IMR-90 (cell line): ENCODE data around the gene AGBL1. TPM values are rescaled to one million over a fixed set of nuclear protein-coding genes. Genes with fewer than 3 reads are reported as not detected.

Source experiments
- ATAC-seq: fragments of 200-7000 bp; cut with Tn5 transposase; 2 replicates; pipeline ENCODE4 v1.9.1; 2020; ENCODE audit warnings: low read depth, mild to moderate bottlenecking, moderate library complexity
- BruUV-seq: library from RNA; stranded (reverse); fragments of 400-500 nt; replicated peaks from 2 replicates; lab custom pipeline; 2021; lab: Mats Ljungman, UMichigan
- CTCF ChIA-PET: fragments of 300-600 bp; formaldehyde crosslinking; extraction: SDS; loops from one replicate; lab custom pipeline; 2021; ENCODE audit warnings: antibody characterized with exemption; lab: Yijun Ruan, JAX
- POLR2A ChIA-PET: fragments of 300-600 bp; sonication (Branson Sonifier 250); formaldehyde crosslinking; loops from one replicate; lab custom pipeline; 2022; ENCODE audit warnings: antibody characterized with exemption; ENCODE audit not compliant: unreplicated experiment; lab: Charles Lee
- DNase-seq: peaks from one replicate; pipeline ENCODE4 v3.0.0; 2013
- H2AFZ ChIP-seq: replicated peaks from 2 replicates; pipeline ENCODE3; 2013; ENCODE audit warnings: low read length, mild to moderate bottlenecking; ENCODE audit not compliant: poor library complexity
- H2AK5ac ChIP-seq: 2 replicates; pipeline ENCODE4 v1.6.1; 2013; ENCODE audit warnings: low read depth, low read length, inconsistent platforms
- H2AK9ac ChIP-seq: replicated peaks from 2 replicates; pipeline ENCODE3; 2013; ENCODE audit warnings: mild to moderate bottlenecking, low read depth, low read length, moderate library complexity; ENCODE audit not compliant: poor library complexity
- H2BK120ac ChIP-seq: 2 replicates; pipeline ENCODE4 v1.6.1; 2013; ENCODE audit warnings: low read depth, low read length, inconsistent platforms
- H2BK15ac ChIP-seq: 3 replicates; pipeline ENCODE4 v1.6.1; 2013; ENCODE audit warnings: low read depth, low read length, inconsistent platforms
- H2BK20ac ChIP-seq: 2 replicates; pipeline ENCODE4 v1.6.1; 2013; ENCODE audit warnings: low read depth, mild to moderate bottlenecking, inconsistent platforms, low read length, moderate library complexity
- H2BK5ac ChIP-seq: 2 replicates; pipeline ENCODE4 v1.6.1; 2013; ENCODE audit warnings: mild to moderate bottlenecking, low read depth, low read length, inconsistent platforms; ENCODE audit not compliant: poor library complexity, severe bottlenecking
- H3K14ac ChIP-seq: replicated peaks from 2 replicates; pipeline ENCODE4 v1.6.1; 2013; ENCODE audit warnings: low read depth, low read length, inconsistent platforms
- H3K18ac ChIP-seq: 2 replicates; pipeline ENCODE4 v1.6.1; 2013; ENCODE audit warnings: low read depth, low read length, control low read depth
- H3K23ac ChIP-seq: 2 replicates; pipeline ENCODE4 v1.6.1; 2013; ENCODE audit warnings: low read depth, low read length, inconsistent platforms
- H3K27ac ChIP-seq: 2 replicates; pipeline ENCODE4 v1.5.1; 2013; ENCODE audit warnings: mild to moderate bottlenecking, control low read depth, low read length; ENCODE audit not compliant: insufficient read depth
- H3K27me3 ChIP-seq: 2 replicates; pipeline ENCODE4 v1.6.1; 2013; ENCODE audit warnings: low read length; ENCODE audit not compliant: control insufficient read depth, insufficient read depth
- H3K36me3 ChIP-seq: 2 replicates; pipeline ENCODE4 v1.6.1; 2013; ENCODE audit warnings: low read length, mixed read lengths; ENCODE audit not compliant: control insufficient read depth, insufficient read depth
- H3K4ac ChIP-seq: 2 replicates; pipeline ENCODE4 v1.6.1; 2013; ENCODE audit warnings: low read depth, low read length, inconsistent platforms
- H3K4me1 ChIP-seq: 2 replicates; pipeline ENCODE4 v1.6.1; 2013; ENCODE audit warnings: low read length, mixed read lengths; ENCODE audit not compliant: control insufficient read depth, insufficient read depth
- H3K4me2 ChIP-seq: 2 replicates; pipeline ENCODE4 v1.6.1; 2013; ENCODE audit warnings: low read depth, mild to moderate bottlenecking, control low read depth, low read length, moderate library complexity
- H3K4me3 ChIP-seq: 2 replicates; pipeline ENCODE4 v1.5.1; 2013; ENCODE audit warnings: low read depth, mild to moderate bottlenecking, control low read depth, low read length, moderate library complexity; ENCODE audit not compliant: insufficient read depth
- H3K56ac ChIP-seq: 2 replicates; pipeline ENCODE4 v1.6.1; 2013; ENCODE audit warnings: low read length, inconsistent platforms; ENCODE audit not compliant: insufficient read depth; ENCODE audit errors: extremely low read depth
- H3K79me1 ChIP-seq, 2 experiments: 2 replicates each; pipeline ENCODE4 v1.6.1; 2013; ENCODE audit warnings: low read length in 2 of 2, inconsistent platforms in 1 of 2, low read depth in 1 of 2
- H3K9ac ChIP-seq: 2 replicates; pipeline ENCODE4 v1.6.1; 2013; ENCODE audit warnings: low read depth, low read length, control low read depth
- H3K9me1 ChIP-seq: 2 replicates; pipeline ENCODE4 v1.6.1; 2013; ENCODE audit warnings: low read length, inconsistent platforms; ENCODE audit not compliant: insufficient read depth
- H3K9me3 ChIP-seq: 2 replicates; pipeline ENCODE4 v1.6.1; 2013; ENCODE audit warnings: low read length; ENCODE audit not compliant: control insufficient read depth, insufficient read depth
- H4K20me1 ChIP-seq: 2 replicates; pipeline ENCODE4 v1.6.1; 2013; ENCODE audit warnings: low read length, inconsistent platforms; ENCODE audit not compliant: insufficient read depth
- H4K5ac ChIP-seq: 2 replicates; pipeline ENCODE4 v1.6.1; 2013; ENCODE audit warnings: mild to moderate bottlenecking, low read depth, low read length, control low read depth
- H4K8ac ChIP-seq, 2 experiments: 2 replicates each; pipeline ENCODE4 v1.6.1; 2013; ENCODE audit warnings: low read depth in 2 of 2, low read length in 2 of 2, control low read depth in 1 of 2, inconsistent platforms in 1 of 2
- H4K91ac ChIP-seq: 2 replicates; pipeline ENCODE4 v1.6.1; 2013; ENCODE audit warnings: low read depth, low read length, inconsistent platforms; ENCODE audit not compliant: insufficient read depth
- BHLHE40 ChIP-seq: fragments of 150-350 bp; IDR thresholded peaks from 2 replicates; pipeline ENCODE4 v1.6.1; 2016; ENCODE audit warnings: mild to moderate bottlenecking, low read depth, low read length
- CEBPB ChIP-seq: IDR thresholded peaks from 2 replicates; pipeline ENCODE4 v1.6.1; 2012; ENCODE audit warnings: low read depth, low read length, improper control_type of control experiment
- CHD1 ChIP-seq: IDR thresholded peaks from 2 replicates; pipeline ENCODE4 v1.6.1; 2012; ENCODE audit warnings: low read depth, low read length, improper control_type of control experiment
- CTCF ChIP-seq: conservative IDR thresholded peaks from 2 replicates; pipeline ENCODE4 v1.5.1; 2012; ENCODE audit warnings: mild to moderate bottlenecking, low read depth, low read length, improper control_type of control experiment
- ELK1 ChIP-seq: fragments of 150-350 bp; IDR thresholded peaks from 2 replicates; pipeline ENCODE4 v1.6.1; 2016; ENCODE audit warnings: low read depth, mild to moderate bottlenecking, low read length, moderate library complexity, borderline replicate concordance
- FOS ChIP-seq: fragments of 150-350 bp; IDR thresholded peaks from 2 replicates; pipeline ENCODE4 v1.6.1; 2016; ENCODE audit warnings: low read depth, low read length
- MAFK ChIP-seq: IDR thresholded peaks from 2 replicates; pipeline ENCODE4 v1.6.1; 2012; ENCODE audit warnings: low read depth, low read length, improper control_type of control experiment
- MAZ ChIP-seq: IDR thresholded peaks from 2 replicates; pipeline ENCODE4 v1.6.1; 2012; ENCODE audit warnings: low read depth, mild to moderate bottlenecking, low read length, improper control_type of control experiment, moderate library complexity, borderline replicate concordance
- MXI1 ChIP-seq: IDR thresholded peaks from 2 replicates; pipeline ENCODE4 v1.6.1; 2012; ENCODE audit warnings: low read depth, mild to moderate bottlenecking, low read length, moderate library complexity, borderline replicate concordance
- NFE2L2 ChIP-seq: fragments of 150-350 bp; IDR thresholded peaks from 2 replicates; pipeline ENCODE4 v1.6.1; 2016; ENCODE audit warnings: low read depth, mild to moderate bottlenecking, low read length
- POLR2A ChIP-seq: IDR thresholded peaks from 2 replicates; pipeline ENCODE4 v1.6.1; 2012; ENCODE audit warnings: mild to moderate bottlenecking, low read depth, low read length
- RAD21 ChIP-seq: IDR thresholded peaks from 2 replicates; pipeline ENCODE4 v1.6.1; 2012; ENCODE audit warnings: low read length, improper control_type of control experiment
- RCOR1 ChIP-seq: IDR thresholded peaks from 2 replicates; pipeline ENCODE4 v1.6.1; 2012; ENCODE audit warnings: mild to moderate bottlenecking, low read length, improper control_type of control experiment; ENCODE audit not compliant: insufficient replicate concordance
- RFX5 ChIP-seq: IDR thresholded peaks from 2 replicates; pipeline ENCODE4 v1.8.0; 2012; ENCODE audit warnings: low read depth, mild to moderate bottlenecking, low read length, moderate library complexity
- SMC3 ChIP-seq: fragments of 150-350 bp; IDR thresholded peaks from 2 replicates; pipeline ENCODE4 v1.6.1; 2016; ENCODE audit warnings: low read depth, mild to moderate bottlenecking, antibody characterized with exemption, low read length, moderate library complexity
- USF2 ChIP-seq: fragments of 150-350 bp; IDR thresholded peaks from 2 replicates; pipeline ENCODE4 v1.6.1; 2017; ENCODE audit warnings: mild to moderate bottlenecking, antibody characterized with exemption, low read length, low read depth
- WGBS, 2 experiments: methylation state at CpG; one replicate each; pipeline versions ENCODE4 v1.1.5 to v1.1.7; 2013; ENCODE audit warnings: missing lambda C conversion rate in 2 of 2; ENCODE audit not compliant: insufficient read length in 1 of 2; ENCODE audit errors: extremely low coverage in 2 of 2; 5-methylcytosine and 5-hydroxymethylcytosine counted together
- dilution Hi-C: fragments of 300-500 bp; cut with HindIII; formaldehyde crosslinking; loops from one replicate; pipeline ENCODE4 v1.14.3; 2018; ENCODE audit warnings: low sequenced_read_pairs; ENCODE audit not compliant: unreplicated experiment
- in situ Hi-C: fragments of 300-500 bp; cut with MboI; formaldehyde crosslinking; loops from 3 replicates; pipeline ENCODE4 v1.14.3; 2019; ENCODE audit warnings: low sequenced_read_pairs, inconsistent platforms, mixed read lengths
- intact Hi-C: fragments of 100-400 bp; cut with micrococcal nuclease; formaldehyde crosslinking; loops from 2 replicates; pipeline ENCODE4 v1.10.0; 2022
- polyA plus RNA-seq, 3 experiments: library from polyadenylated mRNA; depleted of rRNA; stranded (reverse); fragments of >200 nt; gene quantifications; 2 replicates each; pipeline ENCODE4 v1.2.3, GENCODE V29; 2012; ENCODE audit warnings: low replicate concordance in 1 of 3
- total RNA-seq: library from RNA; depleted of rRNA; stranded (reverse); fragments of >200 nt; gene quantifications from 2 replicates; pipeline ENCODE4 v1.2.3, GENCODE V29; 2012

The AGBL1 gene
- total and polyA plus RNA-seq, 2 of the 4 experiments (the other 2 are of a cell fraction) = not detected

- Histone ChIP-seq H3K18ac (no peak overlapping the region), H3K4ac (no peak overlapping the region), H2AK9ac (no peak overlapping the region), H3K4me1 (no peaks in the 10 kb centered on the region), H3K27ac (no peak overlapping the region), H3K9ac (no peak overlapping the region), H3K36me3 (no peaks in the 10 kb centered on the region), H3K27me3 (no peaks in the 10 kb centered on the region), H4K8ac (no peak overlapping the region), H2BK20ac (no peak overlapping the region), H3K4me3 (no peak overlapping the region), H2BK120ac (no peak overlapping the region), H3K79me1 (no peaks in the 10 kb centered on the region), H3K4me2 (no peak overlapping the region), H3K56ac (no peak overlapping the region), H3K9me1 (no peaks in the 10 kb centered on the region), H4K91ac (no peak overlapping the region), H2BK15ac (no peak overlapping the region), H2BK5ac (no peak overlapping the region), H3K9me3 (peaks cover 8% of the 10 kb centered on the region), H4K5ac (no peak overlapping the region), H2AFZ (no peak overlapping the region), H3K23ac (no peak overlapping the region), H2AK5ac (no peak overlapping the region), H4K20me1 (no peaks in the 10 kb centered on the region), H3K14ac (no peak overlapping the region)
- intact Hi-C loops (no loop called here), in situ Hi-C loops (no loop called here), dilution Hi-C loops (no loop called here)
- TF ChIP-seq RCOR1 (no peak), POLR2A (no peak), MXI1 (no peak), CHD1 (no peak), MAZ (no peak), CTCF (no peak), USF2 (no peak), BHLHE40 (no peak), MAFK (no peak), CEBPB (no peak), FOS (no peak), ELK1 (no peak), RFX5 (no peak), RAD21 (no peak), NFE2L2 (no peak), SMC3 (no peak)
- ChIA-PET POLR2A (no interaction called here), CTCF (no interaction called here)
- no TSS peak for BruUV-seq
- WGBS, 2 experiments = 36% methylated on average over 6 of the region's 6 CpGs; no CpG with 5 or more reads in 1 of the 2 experiments
- DNase-seq (no peak), ATAC-seq (no peak)
Observed at GRCh38 chr15:86041399-86041798, 38.3 kb upstream of the AGBL1 start.
